K562 (cell line): ENCODE measurements around the gene CMTM5.

Source experiments
- CREB1 ChIP-seq, 2 experiments: sonication (generic) in 1 of 2; formaldehyde crosslinking in 1 of 2; IDR thresholded peaks; 2 replicates each; pipeline versions ENCODE4 v1.6.1 to v1.8.0; 2012 to 2022; ENCODE audit warnings: inconsistent platforms in 1 of 2, mild to moderate bottlenecking in 1 of 2, missing genetic modification reagents in 1 of 2, moderate library complexity in 1 of 2
- CTCF ChIP-seq, 3 experiments: IDR thresholded peaks in 2 of 3; conservative IDR thresholded peaks in 1 of 3; 2 replicates each; pipeline ENCODE4 v1.5.1; 2011 to 2012; ENCODE audit warnings: low read length in 3 of 3, mild to moderate bottlenecking in 3 of 3, control low read depth in 2 of 3, improper control_type of control experiment in 1 of 3, inconsistent platforms in 1 of 3, low read depth in 1 of 3, mixed read lengths in 1 of 3, moderate library complexity in 1 of 3; ENCODE audit not compliant: insufficient read depth in 2 of 3
- E2F4 ChIP-seq: sonication (generic); formaldehyde crosslinking; IDR thresholded peaks from 2 replicates; pipeline ENCODE4 v1.8.0; 2022; ENCODE audit warnings: mild to moderate bottlenecking, low read depth, missing genetic modification reagents
- RAD21 ChIP-seq, 2 experiments: fragments of 250-450 bp in 1 of 2; fragments of 450-650 bp in 1 of 2; sonication (Bioruptor Pico) in 1 of 2; formaldehyde crosslinking in 1 of 2; IDR thresholded peaks in 1 of 2; conservative IDR thresholded peaks in 1 of 2; 2 replicates each; pipeline versions ENCODE4 v1.4.0 to v1.8.0; 2020 to 2022; ENCODE audit warnings: mild to moderate bottlenecking in 2 of 2, moderate library complexity in 1 of 2
- RCOR1 ChIP-seq, 2 experiments: IDR thresholded peaks; 2 replicates each; pipeline ENCODE4 v1.6.1; 2012; ENCODE audit warnings: low read depth in 2 of 2, low read length in 2 of 2, borderline replicate concordance in 1 of 2, improper control_type of control experiment in 1 of 2

DNA sequence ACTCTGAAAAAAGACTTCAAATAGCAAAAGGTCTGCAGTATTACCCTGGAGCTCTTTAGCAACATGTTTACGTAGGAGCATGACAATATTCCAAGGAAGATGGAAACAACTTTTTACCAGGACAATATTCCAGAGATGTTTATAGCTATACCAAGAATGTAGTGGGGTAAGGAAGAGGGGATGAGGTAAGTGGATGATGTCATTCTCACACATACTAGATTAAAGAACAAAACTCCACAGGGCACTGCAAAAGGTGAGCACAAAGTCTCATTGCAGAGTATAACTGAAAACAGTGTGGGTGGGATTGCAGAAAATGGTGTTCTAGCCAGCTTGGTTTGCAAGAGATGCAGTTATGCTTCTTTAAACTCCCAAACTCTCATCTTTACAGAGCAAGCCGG lies 8.4 kb downstream of the CMTM5 start:
- TF ChIP-seq E2F4 (CRISPR knock-in tag) (no peak), CTCF (IDR thresholded peaks at IDR 0.05 in 2 of 3, conservative IDR thresholded peaks at IDR 0.05 in 1 of 3; ENCODE audit: insufficient read depth in 2 of 3, low read depth in 1 of 3, low read length in 3 of 3) (no peak), RCOR1 (IDR thresholded peaks at IDR 0.05; ENCODE audit: borderline replicate concordance in 1 of 2, low read depth in 2 of 2, low read length in 2 of 2) (no peak), CREB1 (IDR thresholded peaks at IDR 0.05) (no peak), CREB1 (CRISPR knock-in tag; IDR thresholded peaks at IDR 0.05) (no peak), RAD21 (CRISPR knock-in tag; conservative IDR thresholded peaks at IDR 0.05 in 1 of 2, IDR thresholded peaks at IDR 0.05 in 1 of 2) (no peak)
